Measurements from ENCODE around the gene AGBL1. TPM values are rescaled to one million over a fixed set of nuclear protein-coding genes. Genes with fewer than 3 reads are reported as not detected.

The AGBL1 gene
- total and polyA plus RNA-seq, 2 donors (not counting 3 experiments of a cell fraction or from before 2014, with no cell fraction given), result not detected

DNA sequence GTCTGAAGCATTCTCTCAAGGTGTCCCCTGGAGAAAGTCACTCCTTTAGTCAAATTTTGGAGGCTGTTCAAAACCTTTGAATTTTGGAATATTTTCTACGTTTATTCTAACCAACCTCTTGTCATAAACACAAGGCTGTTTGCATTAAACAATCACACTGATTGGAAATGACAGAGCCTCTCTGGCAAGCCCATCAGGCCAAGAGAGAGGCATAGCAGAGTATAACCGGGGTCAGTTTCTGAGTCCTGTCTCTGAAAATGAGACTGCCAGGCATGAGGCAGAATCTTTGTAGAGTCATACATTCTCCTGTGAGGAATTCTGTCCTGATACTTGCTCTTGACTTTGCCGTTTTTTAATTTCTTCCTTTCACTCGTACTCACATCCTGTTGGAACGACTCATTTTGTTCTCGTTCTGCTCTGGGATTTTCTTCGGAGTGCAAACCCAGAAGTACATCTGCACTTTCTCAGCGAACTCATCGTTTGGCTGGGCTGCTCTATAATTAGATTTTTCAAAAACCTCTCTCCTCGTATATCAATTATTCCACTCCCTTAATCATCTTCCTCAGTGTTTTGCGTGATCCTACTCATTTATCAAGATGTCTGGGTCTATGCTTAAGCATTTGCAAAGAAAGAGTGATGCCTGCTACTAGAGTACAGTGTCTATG, 114.2 kb downstream of the AGBL1 start:
- Histone ChIP-seq H3K9me3 (replicated peaks; ENCODE audit: control insufficient read depth, insufficient read depth, low read length) (peaks cover 2% of the 10 kb centered on the region), H3K4me3 (replicated peaks in 1 of 3; ENCODE audit: insufficient read depth in 1 of 3, low read depth in 1 of 3, low read length in 3 of 3) (no peak overlapping the region), H2AFZ (ENCODE audit: low read depth, low read length) (no peak overlapping the region), H3K36me3 (ENCODE audit: control insufficient read depth in 2 of 2, extremely low read depth in 1 of 2, insufficient read depth in 2 of 2, low read length in 2 of 2) (no peaks in the 10 kb centered on the region), H4K20me1 (replicated peaks; ENCODE audit: control insufficient read depth, extremely low read depth, insufficient read depth, low read length) (no peaks in the 10 kb centered on the region), H3K27ac (ENCODE audit: insufficient read depth, low read depth, low read length) (no peak overlapping the region), H3K79me2 (ENCODE audit: control insufficient read depth, insufficient read depth, low read length) (no peaks in the 10 kb centered on the region), H3K4me2 (ENCODE audit: insufficient read depth, low read length) (no peak overlapping the region), H3K9ac (replicated peaks; ENCODE audit: extremely low read depth, insufficient read depth, low read length) (no peak overlapping the region), H3K27me3 (ENCODE audit: control insufficient read depth in 2 of 2, insufficient read depth in 2 of 2, low read length in 2 of 2) (no peaks in the 10 kb centered on the region), H3K9me1 (replicated peaks; ENCODE audit: control insufficient read depth, extremely low read depth, insufficient read depth, low read length) (no peaks in the 10 kb centered on the region), H3K4me1 (ENCODE audit: control insufficient read depth, extremely low read depth, insufficient read depth, low read length) (no peaks in the 10 kb centered on the region)
- ChIA-PET POLR2A (no interaction called here), CTCF (no interaction called here)
- BruUV-seq (replicated peaks), result no TSS peak
- intact Hi-C loops (cut with micrococcal nuclease) (no loop called here), dilution Hi-C loops (cut with MboI; ENCODE audit: extremely low pct_ligation_motif_present, low sequenced_read_pairs) (no loop called here)
- FAIRE-seq (no peak), DNase-seq (ENCODE audit: low read depth, low spot score) (no peak)
- TF ChIP-seq POLR2AphosphoS5 (IDR thresholded peaks at IDR 0.05; ENCODE audit: insufficient read depth, low read depth, low read length) (no peak), JUN (IDR thresholded peaks at IDR 0.05; ENCODE audit: borderline replicate concordance, insufficient read depth, insufficient read length, low read depth) (no peak), FOS (IDR thresholded peaks at IDR 0.05; ENCODE audit: borderline replicate concordance, insufficient read depth, low read length) (no peak), POLR2A (IDR thresholded peaks at IDR 0.05; ENCODE audit: low read depth, low read length) (no peak), EZH2 (IDR thresholded peaks at IDR 0.05; ENCODE audit: borderline replicate concordance, low read depth, low read length, severe bottlenecking) (no peak), GATA2 (IDR thresholded peaks at IDR 0.05; ENCODE audit: insufficient read depth, insufficient read length, low read depth, low read length) (no peak), MYC (IDR thresholded peaks at IDR 0.05; ENCODE audit: low read depth, low read length) (no peak)
- TF ChIP-seq, protein P1, sequence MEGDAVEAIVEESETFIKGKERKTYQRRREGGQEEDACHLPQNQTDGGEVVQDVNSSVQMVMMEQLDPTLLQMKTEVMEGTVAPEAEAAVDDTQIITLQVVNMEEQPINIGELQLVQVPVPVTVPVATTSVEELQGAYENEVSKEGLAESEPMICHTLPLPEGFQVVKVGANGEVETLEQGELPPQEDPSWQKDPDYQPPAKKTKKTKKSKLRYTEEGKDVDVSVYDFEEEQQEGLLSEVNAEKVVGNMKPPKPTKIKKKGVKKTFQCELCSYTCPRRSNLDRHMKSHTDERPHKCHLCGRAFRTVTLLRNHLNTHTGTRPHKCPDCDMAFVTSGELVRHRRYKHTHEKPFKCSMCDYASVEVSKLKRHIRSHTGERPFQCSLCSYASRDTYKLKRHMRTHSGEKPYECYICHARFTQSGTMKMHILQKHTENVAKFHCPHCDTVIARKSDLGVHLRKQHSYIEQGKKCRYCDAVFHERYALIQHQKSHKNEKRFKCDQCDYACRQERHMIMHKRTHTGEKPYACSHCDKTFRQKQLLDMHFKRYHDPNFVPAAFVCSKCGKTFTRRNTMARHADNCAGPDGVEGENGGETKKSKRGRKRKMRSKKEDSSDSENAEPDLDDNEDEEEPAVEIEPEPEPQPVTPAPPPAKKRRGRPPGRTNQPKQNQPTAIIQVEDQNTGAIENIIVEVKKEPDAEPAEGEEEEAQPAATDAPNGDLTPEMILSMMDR (IDR thresholded peaks at IDR 0.05; ENCODE audit: extremely low read depth in 1 of 2, insufficient read depth in 1 of 2, low read depth in 1 of 2, low read length in 2 of 2), result no peak
- TF ChIP-seq, protein P2, sequence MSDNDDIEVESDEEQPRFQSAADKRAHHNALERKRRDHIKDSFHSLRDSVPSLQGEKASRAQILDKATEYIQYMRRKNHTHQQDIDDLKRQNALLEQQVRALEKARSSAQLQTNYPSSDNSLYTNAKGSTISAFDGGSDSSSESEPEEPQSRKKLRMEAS (IDR thresholded peaks at IDR 0.05; ENCODE audit: insufficient read depth, insufficient read length), result no peak

Measured in endothelial cell of umbilical vein (primary cell).